ENCODE measurements around the gene PIK3R6. TPM values are rescaled to one million over a fixed set of nuclear protein-coding genes. Genes with fewer than 3 reads are reported as not detected.

The PIK3R6 gene
- total RNA-seq, 1 donor from 2014 or later = not detected

DNA sequence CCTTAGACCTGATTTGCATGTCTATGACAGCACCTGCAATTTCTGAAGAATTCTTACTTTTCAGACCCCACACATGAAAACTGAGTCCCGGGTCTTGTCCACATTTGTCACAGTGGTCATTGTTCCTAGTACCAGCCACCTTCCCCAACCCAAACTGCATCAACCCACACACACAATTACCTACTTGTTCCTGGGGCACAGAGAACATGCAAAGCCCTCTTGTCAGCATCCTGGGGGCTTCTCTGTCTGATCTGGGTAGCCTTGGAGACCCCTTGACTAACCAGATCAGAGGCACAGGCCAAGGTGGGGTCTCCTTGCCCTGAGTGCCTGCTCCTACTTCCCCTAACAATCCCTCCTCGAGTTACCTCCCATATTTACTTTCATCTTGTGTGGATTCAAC lies 36.7 kb upstream of the PIK3R6 start:
- Histone ChIP-seq H3K27me3 (ENCODE audit: control insufficient read depth, insufficient read depth, low read length) (peaks cover 3% of the 10 kb centered on the region), H3K4me3 (ENCODE audit: low read depth, low read length) (no peak overlapping the region), H3K36me3 (ENCODE audit: control insufficient read depth, insufficient read depth, low read length) (no peaks in the 10 kb centered on the region)
- no peak for DNase-seq (ENCODE audit: low read depth)
- TF ChIP-seq, protein P1, sequence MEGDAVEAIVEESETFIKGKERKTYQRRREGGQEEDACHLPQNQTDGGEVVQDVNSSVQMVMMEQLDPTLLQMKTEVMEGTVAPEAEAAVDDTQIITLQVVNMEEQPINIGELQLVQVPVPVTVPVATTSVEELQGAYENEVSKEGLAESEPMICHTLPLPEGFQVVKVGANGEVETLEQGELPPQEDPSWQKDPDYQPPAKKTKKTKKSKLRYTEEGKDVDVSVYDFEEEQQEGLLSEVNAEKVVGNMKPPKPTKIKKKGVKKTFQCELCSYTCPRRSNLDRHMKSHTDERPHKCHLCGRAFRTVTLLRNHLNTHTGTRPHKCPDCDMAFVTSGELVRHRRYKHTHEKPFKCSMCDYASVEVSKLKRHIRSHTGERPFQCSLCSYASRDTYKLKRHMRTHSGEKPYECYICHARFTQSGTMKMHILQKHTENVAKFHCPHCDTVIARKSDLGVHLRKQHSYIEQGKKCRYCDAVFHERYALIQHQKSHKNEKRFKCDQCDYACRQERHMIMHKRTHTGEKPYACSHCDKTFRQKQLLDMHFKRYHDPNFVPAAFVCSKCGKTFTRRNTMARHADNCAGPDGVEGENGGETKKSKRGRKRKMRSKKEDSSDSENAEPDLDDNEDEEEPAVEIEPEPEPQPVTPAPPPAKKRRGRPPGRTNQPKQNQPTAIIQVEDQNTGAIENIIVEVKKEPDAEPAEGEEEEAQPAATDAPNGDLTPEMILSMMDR (IDR thresholded peaks at IDR 0.05; ENCODE audit: insufficient read depth, low read length, poor library complexity, severe bottlenecking) = no peak

DNA sequence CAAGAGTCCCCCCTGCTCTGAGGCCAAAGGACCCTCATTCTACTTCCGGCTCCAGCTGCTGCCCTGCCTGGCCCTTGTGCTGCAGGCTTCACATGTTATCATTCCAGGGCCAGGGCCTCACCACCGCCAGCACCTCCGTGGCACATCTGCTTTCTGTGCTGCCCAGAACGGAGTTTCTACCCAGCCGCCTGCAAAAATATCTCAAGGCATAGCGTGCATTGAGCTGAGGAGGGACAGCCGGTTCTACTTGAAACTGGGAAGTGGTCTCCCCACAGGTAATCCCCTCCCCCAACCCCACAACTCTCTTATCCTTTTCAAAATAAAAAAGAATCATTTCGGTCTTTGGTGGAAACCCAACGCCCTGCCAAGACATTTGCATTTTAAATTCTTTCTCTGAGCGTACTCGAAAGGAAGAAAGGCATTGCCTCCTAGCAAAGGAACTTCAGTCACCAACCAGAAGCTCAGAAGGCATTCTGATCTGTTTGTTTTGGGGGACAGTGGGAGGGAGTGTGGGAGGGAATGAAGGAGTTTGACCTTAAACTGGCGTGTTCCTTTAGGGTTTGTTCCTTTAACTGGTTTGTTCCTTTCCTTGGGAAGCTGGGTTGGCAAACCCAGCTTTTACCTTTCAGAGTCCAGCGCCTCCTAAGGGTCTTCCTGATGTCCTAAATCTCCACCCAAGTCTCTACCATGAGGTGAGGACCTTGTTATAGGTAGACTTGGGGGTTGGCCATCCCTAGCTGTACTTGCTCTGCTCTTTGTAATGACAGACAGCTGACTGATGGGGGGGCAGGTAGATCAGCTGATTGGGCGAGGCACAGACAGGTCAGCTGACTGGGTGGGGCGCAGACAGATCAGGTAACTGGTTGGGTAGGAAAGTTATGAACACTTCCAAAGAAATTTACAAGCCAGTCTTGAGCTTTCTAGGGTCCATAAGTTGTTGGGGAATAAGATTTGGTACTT lies 33.4 kb upstream of the PIK3R6 start:
- no peak overlapping the region for H3K4me3 ChIP-seq (ENCODE audit: low read depth, low read length)
- H3K27me3 ChIP-seq (ENCODE audit: control insufficient read depth, insufficient read depth, low read length) = peaks cover 4% of the 10 kb centered on the region
- H3K36me3 ChIP-seq (ENCODE audit: control insufficient read depth, insufficient read depth, low read length) = no peaks in the 10 kb centered on the region
- TF ChIP-seq, protein P1 (IDR thresholded peaks at IDR 0.05; ENCODE audit: insufficient read depth, low read length, poor library complexity, severe bottlenecking) = no peak
- DNase-seq (ENCODE audit: low read depth) = no peak

DNA sequence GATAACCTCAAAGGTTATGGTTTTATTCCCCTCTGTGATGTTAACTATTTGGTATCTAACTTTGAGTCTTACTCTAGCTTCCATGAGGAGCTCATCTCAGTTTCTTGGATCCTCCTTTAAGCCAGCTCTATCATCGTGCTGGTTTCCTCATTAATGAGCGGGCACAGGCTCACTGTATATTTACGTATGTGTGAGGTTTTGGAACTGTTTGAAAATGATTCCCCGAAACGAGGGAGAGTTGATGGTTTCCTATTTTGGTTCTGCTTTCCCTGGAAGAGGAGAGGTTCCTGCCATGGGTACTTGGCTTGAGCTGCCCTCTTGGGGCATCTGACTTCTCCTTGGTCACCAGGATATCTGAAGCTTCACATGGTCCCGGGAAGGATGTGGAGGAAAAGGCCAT lies 32.7 kb upstream of the PIK3R6 start:
- TF ChIP-seq, protein P1 (IDR thresholded peaks at IDR 0.05; ENCODE audit: insufficient read depth, low read length, poor library complexity, severe bottlenecking) = no peak
- DNase-seq (ENCODE audit: low read depth) = no peak
- Histone ChIP-seq H3K27me3 (ENCODE audit: control insufficient read depth, insufficient read depth, low read length) (peaks cover 5% of the 10 kb centered on the region), H3K4me3 (ENCODE audit: low read depth, low read length) (no peak overlapping the region), H3K36me3 (ENCODE audit: control insufficient read depth, insufficient read depth, low read length) (no peaks in the 10 kb centered on the region)

DNA sequence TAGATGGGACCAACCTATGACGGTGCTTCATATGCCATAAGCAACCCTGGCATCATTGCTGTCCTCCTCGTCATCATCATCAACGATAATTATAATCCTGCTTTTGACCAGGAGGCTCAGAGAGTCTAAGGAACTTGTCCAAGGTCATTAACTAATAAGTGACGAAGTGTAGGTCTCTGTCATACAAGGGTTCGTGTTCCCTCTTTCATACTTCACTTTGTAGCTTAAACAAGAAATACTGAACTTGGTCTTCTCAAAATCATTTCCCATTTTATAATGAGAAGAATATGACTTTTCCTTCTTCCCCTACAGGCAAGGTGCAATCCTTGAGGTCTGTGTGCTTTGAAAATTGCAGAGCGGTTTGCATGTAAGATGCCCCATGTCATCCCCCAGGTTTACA lies 31.2 kb upstream of the PIK3R6 start:
- Histone ChIP-seq H3K27me3 (ENCODE audit: control insufficient read depth, insufficient read depth, low read length) (peaks cover 11% of the 10 kb centered on the region), H3K36me3 (ENCODE audit: control insufficient read depth, insufficient read depth, low read length) (no peaks in the 10 kb centered on the region), H3K4me3 (ENCODE audit: low read depth, low read length) (no peak overlapping the region)
- DNase-seq (ENCODE audit: low read depth) = no peak
- TF ChIP-seq, protein P1 (IDR thresholded peaks at IDR 0.05; ENCODE audit: insufficient read depth, low read length, poor library complexity, severe bottlenecking) = no peak

DNA sequence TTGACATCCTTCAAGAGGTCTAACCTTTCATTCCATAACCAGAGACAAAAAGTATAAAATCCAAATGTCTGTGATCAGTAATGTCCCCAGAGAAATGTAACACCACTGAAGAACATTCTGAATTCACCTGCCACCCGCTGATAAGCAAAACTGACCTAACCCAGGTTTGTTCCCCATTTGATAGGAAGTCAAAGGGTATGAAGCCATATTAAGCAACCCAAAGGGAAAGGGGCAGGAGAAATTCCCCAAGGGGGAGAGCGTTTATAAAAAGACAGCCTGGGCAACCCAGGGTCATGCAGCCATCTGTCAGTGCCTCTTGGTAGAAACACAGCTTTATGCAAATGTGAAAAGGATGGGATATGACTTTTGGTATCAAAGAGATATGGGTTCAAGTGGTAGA lies 30.7 kb upstream of the PIK3R6 start:
- Histone ChIP-seq H3K4me3 (ENCODE audit: low read depth, low read length) (no peak overlapping the region), H3K36me3 (ENCODE audit: control insufficient read depth, insufficient read depth, low read length) (no peaks in the 10 kb centered on the region), H3K27me3 (ENCODE audit: control insufficient read depth, insufficient read depth, low read length) (peaks cover 11% of the 10 kb centered on the region)
- TF ChIP-seq, protein P1 (IDR thresholded peaks at IDR 0.05; ENCODE audit: insufficient read depth, low read length, poor library complexity, severe bottlenecking) = no peak
- DNase-seq (ENCODE audit: low read depth) = no peak
